Stimulated activated naive CD4-positive, alpha-beta T cell (primary cell): ENCODE measurements around the gene MRC2.

Source experiments
- DNase-seq, 6 experiments: peaks; one replicate each; lab custom pipeline; 2025; lab: John Stamatoyannopoulos, UW

The MRC2 gene

DNA sequence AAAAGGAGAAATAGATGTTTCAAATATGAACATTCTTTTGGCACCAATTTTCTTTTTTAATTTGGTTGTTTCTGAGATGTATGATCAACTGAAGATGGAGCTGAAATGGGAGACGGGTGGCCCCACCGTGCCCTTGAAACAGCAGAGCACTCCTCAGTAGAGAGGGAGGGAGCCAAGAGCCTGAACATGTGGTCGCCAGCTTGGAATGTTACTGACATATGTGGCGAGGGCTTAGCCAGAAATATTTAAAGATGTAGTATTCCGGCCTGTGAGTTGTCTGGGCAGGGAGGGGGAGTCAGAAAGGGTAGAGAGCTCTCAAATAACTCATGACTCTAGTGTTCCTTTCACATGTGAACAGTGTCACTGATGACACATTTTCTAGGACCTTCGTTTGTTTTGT lies 13.3 kb upstream of the MRC2 start:
- DNase-seq = no peak

DNA sequence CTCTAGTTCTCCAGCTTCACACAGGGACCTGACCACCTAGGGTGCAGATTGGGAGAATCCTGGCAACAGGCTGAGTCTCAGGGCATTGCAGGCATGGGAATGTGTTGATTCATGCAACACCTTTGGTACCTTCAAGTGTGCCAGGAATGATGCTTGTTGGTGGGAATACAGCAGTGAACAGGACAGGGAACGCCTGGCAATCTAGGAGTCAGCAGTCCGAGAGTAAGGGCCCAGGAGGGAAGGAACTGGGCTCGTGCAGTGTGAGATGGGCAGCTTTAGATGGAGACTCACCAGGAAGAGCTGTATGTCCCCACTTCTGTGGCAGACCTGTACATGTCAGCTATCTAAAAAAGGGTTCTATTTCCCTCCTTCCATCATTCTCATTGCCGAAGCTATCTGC lies 12.0 kb upstream of the MRC2 start:
- DNase-seq = no peak

DNA sequence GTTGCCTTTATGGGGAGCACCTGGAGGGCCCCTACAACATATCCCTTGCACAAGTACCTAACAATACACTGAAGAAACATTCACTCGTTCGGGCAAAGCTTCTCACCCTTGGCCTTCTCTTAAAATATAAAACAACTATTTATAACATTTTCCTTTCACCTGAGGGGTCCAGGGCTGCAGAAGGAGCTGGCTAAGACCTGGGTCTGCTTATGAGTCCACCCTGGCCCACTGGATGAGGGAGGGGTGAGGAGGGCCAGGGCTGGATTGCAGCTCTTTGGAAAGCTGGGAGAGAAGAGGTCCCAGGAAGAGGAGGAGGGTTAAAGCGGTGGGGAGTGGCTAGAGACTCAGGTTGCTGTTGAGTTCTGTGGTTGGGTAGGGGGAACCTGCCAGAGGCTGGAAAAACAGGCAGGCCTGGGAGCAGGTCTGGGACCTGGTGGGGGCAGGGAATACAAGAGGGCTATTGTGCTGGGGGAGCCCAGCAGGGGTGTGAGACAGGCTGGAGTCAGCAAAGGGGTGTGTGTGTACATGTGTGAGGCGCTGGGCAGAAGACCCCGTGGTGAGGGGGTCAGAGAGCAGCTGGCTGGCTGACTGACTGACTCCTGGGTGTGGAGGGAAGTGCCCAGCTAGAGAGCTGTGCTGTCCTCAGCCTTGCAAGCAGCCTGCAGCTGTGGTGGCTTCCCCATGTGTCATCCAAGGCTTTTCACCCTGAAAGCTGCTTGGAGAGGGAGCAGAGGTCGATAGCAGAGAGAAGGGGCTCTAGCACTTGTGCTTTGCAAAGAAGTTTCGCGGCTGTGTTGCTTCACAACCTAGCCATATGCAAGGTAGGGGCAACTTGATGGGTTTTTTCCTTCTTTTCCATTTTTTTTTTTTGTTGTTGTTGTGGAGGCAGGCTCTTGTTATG lies 10.2 kb upstream of the MRC2 start:
- DNase-seq = no peak

DNA sequence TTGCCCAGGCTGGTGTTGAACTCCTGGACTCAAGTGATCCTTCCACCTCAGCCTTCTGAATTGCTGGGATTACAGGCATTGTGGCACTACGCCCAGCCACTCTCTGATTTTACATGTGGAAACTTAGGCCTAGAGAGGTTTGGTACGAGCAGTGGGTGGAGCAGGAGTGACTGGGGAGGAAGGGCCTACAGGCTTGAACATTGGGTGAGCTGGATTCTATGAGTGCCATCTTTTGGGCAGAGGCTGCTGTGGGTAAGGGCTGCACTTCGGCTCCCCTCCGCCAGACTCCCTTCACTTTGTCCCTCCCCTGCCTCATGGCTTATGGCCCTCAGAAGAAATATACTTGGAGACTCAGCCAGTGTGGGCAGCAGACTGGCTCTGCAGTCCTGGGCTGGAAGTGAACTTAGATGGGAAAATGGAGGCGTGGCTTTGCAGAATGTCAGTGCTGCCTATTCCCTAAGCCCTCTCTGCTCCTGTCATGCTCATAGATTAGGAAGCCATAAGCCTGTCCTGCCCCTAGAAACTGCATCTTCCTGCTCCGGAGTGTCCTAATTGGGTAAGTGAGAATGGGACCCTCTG lies 9.5 kb upstream of the MRC2 start:
- DNase-seq = no peak

DNA sequence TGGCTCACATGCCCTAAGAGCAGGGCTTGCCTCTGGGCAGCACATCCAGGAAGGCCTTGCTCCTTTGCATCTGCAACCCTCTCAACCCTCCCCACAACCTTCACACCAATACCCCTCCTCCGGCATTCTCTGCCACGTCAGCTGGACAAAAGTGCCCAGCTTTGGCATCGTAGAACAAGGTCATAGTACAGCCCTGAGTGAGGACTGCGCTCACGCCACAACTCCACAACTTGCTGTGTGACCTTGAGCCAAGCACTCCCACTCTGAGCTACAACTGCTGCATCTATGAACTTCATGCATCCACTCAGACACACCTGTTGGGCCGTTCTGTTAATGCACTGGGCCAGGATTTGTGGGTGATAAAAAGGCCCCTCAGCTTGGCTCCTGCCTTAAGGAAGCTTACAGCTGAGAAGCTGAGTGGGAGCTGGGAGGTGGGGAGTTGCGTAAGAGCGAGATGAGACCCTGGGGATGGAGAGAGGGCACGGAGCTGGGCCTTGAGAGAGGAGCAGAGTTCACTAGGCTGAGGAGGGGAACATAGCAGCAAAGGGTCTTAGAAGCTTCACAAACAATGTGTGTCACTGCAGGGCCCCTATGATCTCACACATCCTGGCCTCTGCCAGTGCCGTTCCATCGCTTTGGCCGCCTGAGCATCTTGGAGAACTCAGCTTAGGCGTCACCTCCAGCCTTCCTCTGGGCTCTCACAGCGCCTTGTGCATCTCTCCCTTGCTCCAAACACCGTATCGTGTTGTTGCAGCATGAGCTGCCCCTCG lies 8.6 kb upstream of the MRC2 start:
- no peak for DNase-seq

DNA sequence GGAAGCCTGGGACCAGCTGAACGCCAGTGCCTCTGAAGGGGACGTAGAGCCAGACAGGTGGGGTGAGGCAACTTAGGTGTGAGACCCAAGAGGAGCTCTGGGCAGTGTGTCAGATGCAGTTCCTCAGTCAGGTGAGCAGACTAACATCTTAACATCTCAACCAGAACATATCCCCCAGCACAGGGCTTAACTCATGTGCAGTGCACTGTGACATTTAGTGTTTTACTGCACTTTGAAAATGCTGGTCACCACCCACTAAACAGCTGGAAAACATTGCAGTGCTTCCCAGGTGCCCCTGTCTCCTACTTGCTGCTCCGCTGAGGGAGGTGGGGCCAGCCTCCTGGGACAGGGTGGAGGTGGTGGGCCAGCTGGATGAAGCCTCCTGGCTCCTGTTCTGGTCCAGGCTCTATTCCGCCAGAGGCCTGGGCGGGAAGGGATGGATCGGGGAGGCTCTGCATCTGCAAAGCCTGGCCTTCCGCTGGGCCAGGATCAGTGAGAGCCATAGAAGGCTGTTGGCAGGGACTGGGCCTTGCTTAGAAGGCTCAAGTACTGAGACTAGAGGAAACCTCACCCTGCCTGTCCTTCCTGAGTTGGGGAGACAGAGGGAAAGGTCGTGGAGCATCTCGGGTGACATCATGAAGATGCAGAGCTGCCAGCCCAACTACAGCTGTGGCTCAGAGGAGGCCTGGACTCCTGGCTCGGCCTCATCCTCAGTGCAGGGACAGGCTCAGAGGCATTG lies 7.9 kb upstream of the MRC2 start:
- no peak for DNase-seq

DNA sequence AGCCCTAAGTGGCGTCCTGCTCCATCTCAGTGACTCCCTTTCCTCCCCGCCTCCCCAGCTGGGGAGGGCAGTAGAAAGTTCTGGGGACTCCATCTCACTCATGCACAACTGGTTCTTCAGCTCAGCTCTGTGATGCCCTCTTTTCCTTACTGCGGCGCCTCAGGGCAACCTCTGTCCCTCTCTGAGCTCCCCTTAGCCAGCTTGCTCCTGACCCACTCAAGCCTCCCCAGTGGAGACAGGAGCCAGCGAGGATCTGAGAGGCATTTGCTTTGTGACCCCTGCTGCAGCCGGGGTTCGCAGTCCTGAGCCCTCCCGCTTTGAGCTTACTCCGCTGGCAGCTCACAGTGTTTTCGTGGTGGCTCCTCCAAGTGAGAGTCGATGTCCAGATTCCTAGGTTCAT lies 6.2 kb upstream of the MRC2 start:
- no peak for DNase-seq

DNA sequence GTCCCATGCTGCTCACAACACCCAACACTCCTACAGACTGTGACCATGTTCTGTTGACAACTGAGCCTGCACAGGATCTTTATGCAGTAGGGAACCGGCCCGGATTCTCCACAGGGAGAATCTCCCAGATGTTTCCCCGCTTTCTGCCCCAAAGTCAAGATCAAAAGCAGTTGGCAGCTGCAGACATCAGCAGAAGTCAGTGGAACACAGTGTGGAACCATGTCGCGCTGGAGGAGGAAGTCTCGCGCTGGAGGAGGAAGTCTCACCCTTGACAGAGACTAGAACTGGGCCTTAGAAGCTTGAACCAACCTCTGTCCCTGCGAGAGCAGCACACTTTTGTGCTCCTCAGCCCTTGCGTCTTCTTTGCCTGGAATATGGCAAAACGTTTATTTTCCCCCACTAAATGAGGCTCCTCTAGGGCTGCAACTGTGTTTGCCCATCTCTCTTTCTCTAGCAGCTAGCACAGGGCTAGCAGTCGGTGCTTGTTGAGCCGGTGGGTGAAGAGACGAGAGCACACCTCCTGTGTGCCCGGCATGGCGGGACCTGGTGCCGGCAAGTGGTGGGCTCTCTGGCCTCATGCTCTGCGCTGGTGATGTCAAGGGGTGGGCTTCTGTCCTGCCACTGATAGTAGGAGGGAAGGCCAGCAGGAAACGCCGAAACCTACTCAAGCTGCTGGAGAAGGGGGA lies 2.1 kb upstream of the MRC2 start:
- DNase-seq = no peak

DNA sequence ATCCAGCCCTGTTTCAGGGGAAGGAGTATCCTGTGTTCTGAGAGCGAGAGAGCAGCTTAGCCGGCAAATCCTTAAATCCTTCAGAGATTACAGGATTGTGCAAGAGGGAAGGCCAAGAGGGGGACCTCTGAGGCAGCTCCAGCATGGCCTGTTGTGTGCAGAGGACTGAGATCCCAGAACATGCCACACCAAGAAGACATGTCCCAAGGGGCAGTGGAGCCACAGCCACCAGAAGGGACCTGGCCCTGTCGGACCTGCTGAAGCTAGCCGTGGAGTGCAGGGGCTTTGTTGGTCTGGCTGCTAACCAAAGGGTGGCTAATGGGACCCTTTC lies 1.6 kb upstream of the MRC2 start:
- DNase-seq = no peak

DNA sequence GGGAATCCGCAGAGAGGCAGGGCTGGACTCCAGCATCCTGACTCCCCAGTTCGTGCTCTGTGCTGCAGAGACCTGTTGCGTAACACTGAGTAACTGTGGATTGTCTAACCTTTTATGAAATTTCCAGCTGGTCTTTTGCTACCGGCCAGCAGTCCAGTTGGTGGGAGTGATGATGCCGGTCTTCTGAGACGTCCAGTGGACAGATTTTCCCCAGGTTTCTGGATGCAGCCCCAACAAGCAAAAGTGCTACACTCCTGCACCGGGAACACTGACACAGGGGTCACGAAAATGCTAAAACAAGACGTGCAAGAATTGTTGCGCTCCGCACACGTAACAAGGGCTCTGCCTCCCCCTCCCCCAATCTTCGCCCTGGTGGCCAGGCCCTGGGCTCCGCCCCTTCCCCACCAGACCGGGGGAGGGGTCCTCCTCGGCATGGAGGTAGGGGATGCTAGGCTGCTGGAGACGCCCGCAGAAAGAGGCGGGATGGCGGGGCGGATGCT lies 701 bp upstream of the MRC2 start:
- no peak for DNase-seq

DNA sequence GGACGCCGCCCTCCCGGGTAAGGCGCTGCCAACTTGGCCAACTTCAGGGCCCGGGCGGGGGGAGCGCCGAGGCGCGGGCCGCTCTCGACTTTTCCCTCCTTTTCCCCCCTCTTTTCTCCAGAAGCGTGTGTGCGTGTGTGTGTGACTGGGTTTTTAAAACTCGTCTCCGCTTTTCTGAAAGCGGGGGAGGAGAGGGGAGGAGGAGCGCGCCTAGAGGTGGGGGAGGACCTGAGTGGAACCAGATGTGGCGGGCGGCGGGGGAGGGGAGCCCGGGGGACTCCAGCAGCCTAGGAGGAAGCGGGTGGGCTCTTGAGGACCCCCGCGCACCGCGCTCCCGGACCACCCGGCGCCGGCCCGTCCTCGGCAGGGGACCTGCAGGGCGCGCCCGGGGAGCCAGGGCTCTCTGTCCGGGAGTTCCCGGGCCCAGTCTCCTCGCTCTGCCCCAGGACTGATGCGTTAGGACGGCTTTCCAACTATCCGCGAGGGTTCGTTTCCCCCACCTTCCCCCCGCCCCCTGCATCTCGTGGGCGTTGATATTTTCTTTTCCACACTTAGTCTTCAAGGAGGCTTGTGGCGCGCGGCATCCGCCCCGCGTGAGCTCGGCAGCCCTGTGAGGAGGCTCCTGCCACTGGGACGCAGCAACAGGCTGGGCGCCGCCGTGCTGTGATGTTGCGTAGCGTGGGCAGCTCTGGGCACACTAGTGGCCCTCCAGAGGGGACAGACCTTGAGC lies 599 bp downstream of the MRC2 start:
- DNase-seq = peak in 2 of 6 experiments; percentile 20 to 27

DNA sequence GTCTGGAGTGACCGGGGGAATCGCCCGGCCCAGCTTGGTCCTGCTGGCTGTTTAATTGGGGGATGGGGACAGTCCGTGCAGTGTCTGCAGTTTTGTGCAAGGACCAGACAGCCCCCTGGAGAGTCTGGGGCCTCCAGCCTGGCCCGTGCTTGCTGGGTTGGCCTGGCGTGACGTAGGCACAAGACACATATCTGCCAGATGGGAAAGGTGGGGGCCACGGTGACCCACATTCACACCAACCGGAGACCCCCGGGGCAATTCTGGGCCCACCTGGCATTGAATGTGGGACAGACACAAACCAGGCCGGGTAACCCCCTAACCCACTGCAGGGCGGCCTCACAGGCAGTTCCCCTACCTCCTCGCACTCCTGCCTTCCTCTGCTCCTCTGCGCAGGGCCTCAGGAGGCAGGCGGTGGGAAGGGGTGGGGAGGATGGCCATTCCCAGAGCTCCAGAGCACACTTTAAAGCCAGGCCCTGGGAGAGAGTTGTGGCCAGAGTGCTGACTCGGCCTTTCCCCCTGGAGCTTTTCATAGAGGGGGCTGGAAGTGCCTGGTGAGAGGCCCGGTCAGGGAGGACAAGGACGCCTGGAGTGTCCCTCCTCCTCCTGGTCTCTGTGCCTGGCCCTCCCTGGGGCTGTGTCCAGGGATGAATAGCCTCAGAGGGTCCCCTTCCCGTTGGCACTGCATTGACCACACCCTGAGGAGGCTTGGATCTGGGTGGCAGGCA lies 1.5 kb downstream of the MRC2 start:
- no peak for DNase-seq

DNA sequence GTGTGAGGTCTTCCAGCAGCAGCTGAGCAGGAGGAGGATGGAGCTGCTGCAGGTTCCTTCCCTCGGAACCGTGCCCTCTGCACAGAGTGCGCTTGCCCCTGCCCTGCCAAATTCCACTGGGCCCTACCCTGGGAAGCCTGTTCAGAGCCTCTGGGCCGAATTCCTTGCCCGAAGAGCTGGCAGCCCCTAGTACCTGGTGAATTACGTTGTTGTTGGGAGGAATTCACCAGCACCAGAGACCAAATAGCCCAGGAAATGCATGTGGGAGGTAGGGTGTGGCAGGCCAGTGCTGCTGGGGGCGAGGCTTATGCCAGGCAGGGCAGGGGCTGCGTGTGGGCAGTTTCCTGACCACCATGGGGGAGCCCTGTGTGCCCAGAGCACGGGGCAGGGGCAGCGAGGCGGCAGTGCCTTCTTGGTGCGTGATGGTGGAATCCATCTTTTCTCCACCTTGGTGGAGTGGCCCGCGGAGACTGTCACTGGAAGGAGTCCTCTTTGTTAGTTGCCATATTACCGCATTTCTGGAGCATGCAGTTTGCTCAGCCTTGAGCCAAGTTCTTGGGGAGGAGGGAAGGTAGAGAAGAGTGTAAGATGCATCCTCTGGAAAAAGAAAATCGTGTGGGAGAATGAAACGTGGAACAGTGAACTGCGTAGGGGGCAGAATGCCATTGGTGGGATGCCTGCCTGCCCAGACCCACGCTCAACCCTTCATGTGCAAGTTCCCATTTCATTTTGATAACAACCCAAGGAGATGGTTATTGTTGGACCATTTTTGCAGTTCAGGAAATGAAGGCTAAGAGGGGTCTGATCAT lies 2.3 kb downstream of the MRC2 start:
- DNase-seq = no peak

DNA sequence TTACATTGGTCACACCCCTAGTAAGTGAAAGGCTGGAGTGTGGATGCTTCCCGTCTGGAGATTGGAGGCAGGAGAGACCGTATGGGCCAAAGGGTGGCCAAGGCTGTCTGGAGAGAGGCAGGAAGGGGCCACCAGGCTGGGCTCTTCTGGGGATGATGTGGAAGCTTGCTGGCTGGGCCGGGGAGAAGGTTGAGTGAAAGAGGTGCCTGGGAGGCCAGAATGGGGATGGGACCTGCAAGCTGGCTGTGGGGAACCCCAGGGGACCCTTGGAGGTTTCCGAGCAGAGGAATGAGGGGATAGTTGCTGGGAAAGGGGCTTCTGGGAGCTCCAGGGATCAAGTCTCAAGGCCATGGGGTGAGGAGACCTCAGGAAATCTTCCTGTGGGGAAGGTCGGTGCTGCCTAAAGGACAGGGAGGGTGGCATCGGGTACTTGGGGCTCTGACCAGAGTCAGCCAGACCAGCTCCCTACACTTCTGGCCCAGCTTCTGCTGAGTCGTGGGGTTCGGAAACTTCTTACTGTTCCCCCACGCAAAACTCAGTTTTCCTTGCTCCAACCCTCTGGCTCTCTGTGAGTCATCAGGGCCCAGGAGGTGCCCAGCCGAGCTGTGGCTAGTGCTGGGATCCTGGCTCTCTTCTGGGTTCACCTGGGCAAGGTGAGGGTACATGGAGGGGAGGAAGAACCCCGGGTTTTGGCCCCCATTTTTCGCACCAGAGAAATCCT lies 3.1 kb downstream of the MRC2 start:
- DNase-seq = no peak

DNA sequence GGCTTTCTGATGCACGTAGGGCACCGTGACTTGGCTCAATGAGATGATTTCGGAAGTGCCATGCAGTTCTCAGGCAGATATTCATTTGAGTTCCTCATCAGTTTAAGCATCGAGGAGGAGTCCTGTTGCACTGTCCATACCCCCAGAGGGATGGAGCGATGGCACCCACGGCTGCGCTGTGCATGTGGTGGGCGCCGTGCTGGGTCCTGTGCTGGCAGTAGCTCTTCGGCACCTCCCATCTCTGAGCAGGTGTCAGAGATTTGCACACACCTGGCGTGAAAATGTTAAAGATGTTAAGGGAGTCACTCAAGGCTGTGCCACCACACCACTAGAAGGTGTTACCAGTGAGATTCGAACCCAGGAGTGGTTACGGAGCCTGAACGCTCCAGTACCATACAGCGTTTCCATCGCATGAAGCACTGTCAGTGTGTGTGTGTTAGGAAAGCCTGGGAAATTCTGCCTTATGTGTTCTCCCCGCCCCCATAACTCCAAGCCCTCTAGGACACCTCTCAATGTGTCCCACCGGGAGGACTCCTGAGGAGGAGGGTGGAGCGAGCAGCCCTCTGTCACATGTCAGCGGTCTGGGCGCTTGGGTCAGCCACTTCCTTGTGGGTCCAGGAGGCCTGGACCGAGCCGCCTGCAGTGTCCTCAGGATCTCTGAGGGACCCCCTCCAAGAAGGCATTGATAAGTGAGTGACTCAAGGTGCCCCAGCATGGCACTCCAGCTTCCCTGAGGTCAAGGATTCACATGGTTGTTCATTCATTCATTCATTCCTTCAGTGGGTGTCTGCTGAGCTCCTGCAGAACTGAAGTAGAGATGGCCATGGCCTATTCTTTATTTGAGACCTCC lies 3.8 kb downstream of the MRC2 start:
- DNase-seq = no peak

DNA sequence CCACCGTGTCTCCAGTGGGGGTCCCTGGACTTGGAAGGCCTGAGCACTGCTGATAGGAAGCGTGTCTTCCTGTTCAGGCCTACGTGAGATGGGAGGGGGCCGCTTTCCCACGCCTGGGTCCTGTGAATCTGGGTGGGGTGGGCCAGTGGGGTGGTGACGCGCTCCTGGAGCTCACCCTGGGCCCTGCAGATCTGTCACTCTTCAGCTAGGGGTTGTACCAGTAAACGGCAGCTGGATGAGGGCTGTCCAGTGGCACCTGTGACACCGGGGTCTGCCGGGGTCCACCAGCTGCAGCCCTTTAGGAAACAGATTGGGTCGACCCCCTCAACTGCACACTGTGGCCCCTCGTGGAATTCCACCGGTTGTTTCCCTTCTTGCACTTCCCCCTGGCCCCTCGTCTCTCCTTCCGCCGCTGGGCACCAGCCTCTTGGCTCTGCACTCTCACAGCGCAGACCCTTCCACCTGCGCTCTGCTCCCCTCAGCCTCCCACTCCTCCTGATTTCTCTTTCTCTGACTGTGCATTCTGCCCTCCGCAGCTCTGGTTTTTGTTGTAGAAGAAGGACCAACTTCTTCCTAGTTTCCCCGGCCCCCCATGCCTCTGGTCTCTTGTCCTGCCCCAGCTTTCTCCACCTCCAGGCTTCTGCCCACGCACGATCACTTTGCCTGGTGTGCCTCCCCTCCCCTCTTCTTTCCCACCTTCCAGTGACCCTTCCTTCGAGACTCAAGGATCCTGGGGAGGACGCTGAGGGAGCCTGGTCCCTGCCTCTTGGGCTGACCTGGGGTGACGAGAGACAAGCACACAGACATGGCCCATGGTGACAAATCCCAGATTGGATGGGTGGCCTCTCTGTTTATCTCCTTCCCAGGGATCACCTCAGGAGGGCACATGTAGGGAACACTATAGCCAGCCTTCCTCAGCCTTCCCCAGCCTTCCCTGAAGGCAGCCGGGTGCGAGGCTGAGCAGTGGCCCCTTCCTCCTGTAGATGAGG lies 4.8 kb downstream of the MRC2 start:
- DNase-seq = no peak

DNA sequence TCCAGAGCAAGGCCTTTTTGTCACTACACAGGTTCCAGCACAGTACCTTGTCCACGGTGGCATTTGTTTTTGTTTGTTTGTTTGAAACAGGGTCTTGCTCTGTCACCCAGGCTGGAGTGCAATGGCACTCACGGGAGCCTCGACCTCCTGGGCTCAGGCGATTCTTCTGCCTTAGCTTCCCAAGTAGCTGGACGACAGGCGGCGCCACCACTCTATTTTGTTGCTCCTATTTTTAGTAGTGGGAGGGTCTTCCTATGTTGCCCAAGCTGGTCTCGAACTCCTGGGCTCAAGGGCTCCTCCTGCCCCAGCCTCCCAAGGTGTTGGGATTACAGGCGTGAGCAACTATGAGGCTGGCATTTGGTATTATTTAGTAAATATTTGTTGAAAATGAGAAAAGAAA lies 10.3 kb downstream of the MRC2 start:
- no peak for DNase-seq
